ENCODE data around the gene FAH. TPM values are rescaled to one million over a fixed set of nuclear protein-coding genes. Genes with fewer than 3 reads are reported as not detected.

The FAH gene
- total and polyA plus RNA-seq, 10 of the 15 experiments (the other 5 are each of a cell fraction or from before 2014, with no cell fraction given), result 36.3 to 121 (median 62.0) TPM

DNA sequence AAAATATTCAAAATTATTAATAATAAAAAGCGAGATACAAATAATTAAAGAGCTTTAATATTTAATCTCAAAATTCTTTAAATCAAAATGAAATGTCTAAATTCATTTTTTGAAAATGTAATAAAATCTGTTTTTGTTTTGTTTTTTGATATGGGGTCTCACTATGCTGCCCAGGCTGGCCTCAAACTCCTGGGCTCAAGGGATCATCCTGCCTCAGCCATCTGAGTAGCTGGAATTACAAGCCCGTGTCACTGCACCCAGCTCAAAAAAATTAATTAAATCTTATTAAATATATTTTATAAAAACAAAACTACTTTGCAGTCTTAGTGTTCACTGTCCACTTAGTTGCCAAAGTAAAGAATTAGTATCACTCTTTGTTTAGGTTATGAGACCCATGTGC, 38.4 kb downstream of the FAH start:
- Histone ChIP-seq H3K27ac (ENCODE audit: control insufficient read depth, insufficient read depth) (no peak overlapping the region), H3K79me2 (ENCODE audit: control insufficient read depth, insufficient read depth, low read length) (no peaks in the 10 kb centered on the region), H3K36me3 (ENCODE audit: control insufficient read depth in 2 of 2, insufficient read depth in 2 of 2, low read length in 1 of 2) (peaks cover 2% of the 10 kb centered on the region in 2 experiments; a peak in 3 of 4 replicates), H4K20me1 (ENCODE audit: control insufficient read depth, insufficient read depth) (no peaks in the 10 kb centered on the region), H3K4me3 (no peak overlapping the region), H3K4me1 (ENCODE audit: control insufficient read depth, insufficient read depth, low read length) (no peaks in the 10 kb centered on the region), H3K9me3 (replicated peaks; ENCODE audit: control insufficient read depth, insufficient read depth, low read length) (no peaks in the 10 kb centered on the region), H3K4me2 (ENCODE audit: control insufficient read depth, insufficient read depth) (no peak overlapping the region), H3K27me3 (replicated peaks in 1 of 2; ENCODE audit: control insufficient read depth in 2 of 2, insufficient read depth in 2 of 2, low read length in 1 of 2) (no peaks in the 10 kb centered on the region), H3K9ac (ENCODE audit: control insufficient read depth, insufficient read depth, low read length) (no peak overlapping the region), H2AFZ (ENCODE audit: control insufficient read depth, low read depth, low read length) (no peak overlapping the region)
- WGBS (ENCODE audit: insufficient coverage, insufficient replicate concordance, low lambda C conversion rate, missing lambda C conversion rate), result 93% methylated on average over 2 of the region's 2 CpGs
- intact Hi-C loops (cut with micrococcal nuclease; ENCODE audit: unreplicated experiment) (no loop called here), in situ Hi-C loops (cut with MboI) (no loop called here)
- SMC1A ChIA-PET (ENCODE audit: uncharacterized antibody, unreplicated experiment), result interaction anchor here (0.7 to 1.6 kb wide), 3 partner anchors 10 to 1064 kb away, joined by 3 to 4 read pairs (median 4); no protein-coding TSS in a partner anchor
- POLR2A ChIA-PET, result no interaction called here
- FAIRE-seq, result no peak
- CTCF ChIA-PET, result interaction anchor here (1.1 to 2.4 kb wide), 3 partner anchors 8 to 338 kb away, joined by 3 to 9 read pairs (median 3); no protein-coding TSS in a partner anchor
- RAD21 ChIA-PET (ENCODE audit: unreplicated experiment), result no interaction called here
- no peak for ATAC-seq
- DNase-seq (ENCODE audit: low read depth, low spot score), result no peak
- BruUV-seq (replicated peaks), result no TSS peak
- TF ChIP-seq PAX5 (IDR thresholded peaks at IDR 0.05; ENCODE audit: borderline replicate concordance, low read depth, low read length) (no peak), KAT2A (conservative IDR thresholded peaks at IDR 0.05; ENCODE audit: control insufficient read depth, low read depth, low read length) (no peak), SMC3 (IDR thresholded peaks at IDR 0.05; ENCODE audit: borderline replicate concordance, low read length) (no peak), NFXL1 (IDR thresholded peaks at IDR 0.05; ENCODE audit: borderline replicate concordance) (no peak), NFYA (IDR thresholded peaks at IDR 0.05; ENCODE audit: borderline replicate concordance, low read depth, low read length) (no peak), RUNX3 (IDR thresholded peaks at IDR 0.05; ENCODE audit: low read length) (no peak), WRNIP1 (IDR thresholded peaks at IDR 0.05; ENCODE audit: borderline replicate concordance, low read depth, low read length) (no peak), RBBP5 (conservative IDR thresholded peaks at IDR 0.05) (no peak), CEBPB (IDR thresholded peaks at IDR 0.05; ENCODE audit: borderline replicate concordance in 1 of 2, low read depth in 2 of 2, low read length in 2 of 2) (no peak), EED (IDR thresholded peaks at IDR 0.05; ENCODE audit: low read depth) (no peak)
- TF ChIP-seq, protein P1, sequence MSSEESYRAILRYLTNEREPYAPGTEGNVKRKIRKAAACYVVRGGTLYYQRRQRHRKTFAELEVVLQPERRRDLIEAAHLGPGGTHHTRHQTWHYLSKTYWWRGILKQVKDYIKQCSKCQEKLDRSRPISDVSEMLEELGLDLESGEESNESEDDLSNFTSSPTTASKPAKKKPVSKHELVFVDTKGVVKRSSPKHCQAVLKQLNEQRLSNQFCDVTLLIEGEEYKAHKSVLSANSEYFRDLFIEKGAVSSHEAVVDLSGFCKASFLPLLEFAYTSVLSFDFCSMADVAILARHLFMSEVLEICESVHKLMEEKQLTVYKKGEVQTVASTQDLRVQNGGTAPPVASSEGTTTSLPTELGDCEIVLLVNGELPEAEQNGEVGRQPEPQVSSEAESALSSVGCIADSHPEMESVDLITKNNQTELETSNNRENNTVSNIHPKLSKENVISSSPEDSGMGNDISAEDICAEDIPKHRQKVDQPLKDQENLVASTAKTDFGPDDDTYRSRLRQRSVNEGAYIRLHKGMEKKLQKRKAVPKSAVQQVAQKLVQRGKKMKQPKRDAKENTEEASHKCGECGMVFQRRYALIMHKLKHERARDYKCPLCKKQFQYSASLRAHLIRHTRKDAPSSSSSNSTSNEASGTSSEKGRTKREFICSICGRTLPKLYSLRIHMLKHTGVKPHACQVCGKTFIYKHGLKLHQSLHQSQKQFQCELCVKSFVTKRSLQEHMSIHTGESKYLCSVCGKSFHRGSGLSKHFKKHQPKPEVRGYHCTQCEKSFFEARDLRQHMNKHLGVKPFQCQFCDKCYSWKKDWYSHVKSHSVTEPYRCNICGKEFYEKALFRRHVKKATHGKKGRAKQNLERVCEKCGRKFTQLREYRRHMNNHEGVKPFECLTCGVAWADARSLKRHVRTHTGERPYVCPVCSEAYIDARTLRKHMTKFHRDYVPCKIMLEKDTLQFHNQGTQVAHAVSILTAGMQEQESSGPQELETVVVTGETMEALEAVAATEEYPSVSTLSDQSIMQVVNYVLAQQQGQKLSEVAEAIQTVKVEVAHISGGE (CRISPR knock-in tag; IDR thresholded peaks at IDR 0.05), result no peak
- TF ChIP-seq, protein P2, sequence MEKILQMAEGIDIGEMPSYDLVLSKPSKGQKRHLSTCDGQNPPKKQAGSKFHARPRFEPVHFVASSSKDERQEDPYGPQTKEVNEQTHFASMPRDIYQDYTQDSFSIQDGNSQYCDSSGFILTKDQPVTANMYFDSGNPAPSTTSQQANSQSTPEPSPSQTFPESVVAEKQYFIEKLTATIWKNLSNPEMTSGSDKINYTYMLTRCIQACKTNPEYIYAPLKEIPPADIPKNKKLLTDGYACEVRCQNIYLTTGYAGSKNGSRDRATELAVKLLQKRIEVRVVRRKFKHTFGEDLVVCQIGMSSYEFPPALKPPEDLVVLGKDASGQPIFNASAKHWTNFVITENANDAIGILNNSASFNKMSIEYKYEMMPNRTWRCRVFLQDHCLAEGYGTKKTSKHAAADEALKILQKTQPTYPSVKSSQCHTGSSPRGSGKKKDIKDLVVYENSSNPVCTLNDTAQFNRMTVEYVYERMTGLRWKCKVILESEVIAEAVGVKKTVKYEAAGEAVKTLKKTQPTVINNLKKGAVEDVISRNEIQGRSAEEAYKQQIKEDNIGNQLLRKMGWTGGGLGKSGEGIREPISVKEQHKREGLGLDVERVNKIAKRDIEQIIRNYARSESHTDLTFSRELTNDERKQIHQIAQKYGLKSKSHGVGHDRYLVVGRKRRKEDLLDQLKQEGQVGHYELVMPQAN (conservative IDR thresholded peaks at IDR 0.05), result no peak
- TF ChIP-seq, protein P3, sequence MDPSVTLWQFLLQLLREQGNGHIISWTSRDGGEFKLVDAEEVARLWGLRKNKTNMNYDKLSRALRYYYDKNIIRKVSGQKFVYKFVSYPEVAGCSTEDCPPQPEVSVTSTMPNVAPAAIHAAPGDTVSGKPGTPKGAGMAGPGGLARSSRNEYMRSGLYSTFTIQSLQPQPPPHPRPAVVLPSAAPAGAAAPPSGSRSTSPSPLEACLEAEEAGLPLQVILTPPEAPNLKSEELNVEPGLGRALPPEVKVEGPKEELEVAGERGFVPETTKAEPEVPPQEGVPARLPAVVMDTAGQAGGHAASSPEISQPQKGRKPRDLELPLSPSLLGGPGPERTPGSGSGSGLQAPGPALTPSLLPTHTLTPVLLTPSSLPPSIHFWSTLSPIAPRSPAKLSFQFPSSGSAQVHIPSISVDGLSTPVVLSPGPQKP (IDR thresholded peaks at IDR 0.05; ENCODE audit: low read depth, low read length), result no peak
- TF ChIP-seq, protein P4, sequence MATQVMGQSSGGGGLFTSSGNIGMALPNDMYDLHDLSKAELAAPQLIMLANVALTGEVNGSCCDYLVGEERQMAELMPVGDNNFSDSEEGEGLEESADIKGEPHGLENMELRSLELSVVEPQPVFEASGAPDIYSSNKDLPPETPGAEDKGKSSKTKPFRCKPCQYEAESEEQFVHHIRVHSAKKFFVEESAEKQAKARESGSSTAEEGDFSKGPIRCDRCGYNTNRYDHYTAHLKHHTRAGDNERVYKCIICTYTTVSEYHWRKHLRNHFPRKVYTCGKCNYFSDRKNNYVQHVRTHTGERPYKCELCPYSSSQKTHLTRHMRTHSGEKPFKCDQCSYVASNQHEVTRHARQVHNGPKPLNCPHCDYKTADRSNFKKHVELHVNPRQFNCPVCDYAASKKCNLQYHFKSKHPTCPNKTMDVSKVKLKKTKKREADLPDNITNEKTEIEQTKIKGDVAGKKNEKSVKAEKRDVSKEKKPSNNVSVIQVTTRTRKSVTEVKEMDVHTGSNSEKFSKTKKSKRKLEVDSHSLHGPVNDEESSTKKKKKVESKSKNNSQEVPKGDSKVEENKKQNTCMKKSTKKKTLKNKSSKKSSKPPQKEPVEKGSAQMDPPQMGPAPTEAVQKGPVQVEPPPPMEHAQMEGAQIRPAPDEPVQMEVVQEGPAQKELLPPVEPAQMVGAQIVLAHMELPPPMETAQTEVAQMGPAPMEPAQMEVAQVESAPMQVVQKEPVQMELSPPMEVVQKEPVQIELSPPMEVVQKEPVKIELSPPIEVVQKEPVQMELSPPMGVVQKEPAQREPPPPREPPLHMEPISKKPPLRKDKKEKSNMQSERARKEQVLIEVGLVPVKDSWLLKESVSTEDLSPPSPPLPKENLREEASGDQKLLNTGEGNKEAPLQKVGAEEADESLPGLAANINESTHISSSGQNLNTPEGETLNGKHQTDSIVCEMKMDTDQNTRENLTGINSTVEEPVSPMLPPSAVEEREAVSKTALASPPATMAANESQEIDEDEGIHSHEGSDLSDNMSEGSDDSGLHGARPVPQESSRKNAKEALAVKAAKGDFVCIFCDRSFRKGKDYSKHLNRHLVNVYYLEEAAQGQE (IDR thresholded peaks at IDR 0.05; ENCODE audit: low read depth, low read length), result no peak
